ENCODE results near the gene TMEM231. TPM values are rescaled to one million over a fixed set of nuclear protein-coding genes. Genes with fewer than 3 reads are reported as not detected.
"Not testable (repeated sequence)": the region's sequence is repeated elsewhere in the genome, so short reads cannot be mapped to it uniquely, and the experiment has no call there.

The TMEM231 gene
- total RNA-seq, 2 experiments from 2014 or later: 2.1 to 2.3 TPM

GRCh38 chr16:75501359-75501758 is 54.7 kb downstream of the TMEM231 start:
- Mint-ChIP-seq H3K9me3 (ENCODE audit: insufficient read depth) (no peaks in the 10 kb centered on the region), H3K27me3 (ENCODE audit: low read depth) (peaks cover 16% of the 10 kb centered on the region), H3K27ac (no peak overlapping the region), H3K36me3 (ENCODE audit: low read depth) (no peaks in the 10 kb centered on the region), H3K4me1 (ENCODE audit: low read depth) (no peaks in the 10 kb centered on the region), H3K4me3 (no peak overlapping the region)
- ATAC-seq (no peak), DNase-seq (no peak)
- CTCF ChIA-PET: no interaction called here
- POLR2A ChIA-PET: no interaction called here

- POLR2A ChIA-PET; H3K4me3 Mint-ChIP-seq; H3K27ac Mint-ChIP-seq; H3K36me3 Mint-ChIP-seq (ENCODE audit: low read depth); H3K4me1 Mint-ChIP-seq (ENCODE audit: low read depth); CTCF ChIA-PET; H3K9me3 Mint-ChIP-seq (ENCODE audit: insufficient read depth); DNase-seq; ATAC-seq: not testable (repeated sequence)
- H3K27me3 Mint-ChIP-seq (ENCODE audit: low read depth): peaks cover 21% of the 10 kb centered on the region
Observed at GRCh38 chr16:75498605-75499322, 57.3 kb downstream of the TMEM231 start.

- Mint-ChIP-seq H3K36me3 (ENCODE audit: low read depth) (no peaks in the 10 kb centered on the region), H3K4me3 (no peak overlapping the region), H3K4me1 (ENCODE audit: low read depth) (peaks cover 7% of the 10 kb centered on the region), H3K27me3 (ENCODE audit: low read depth) (peaks cover 24% of the 10 kb centered on the region), H3K9me3 (ENCODE audit: insufficient read depth) (no peaks in the 10 kb centered on the region), H3K27ac (no peak overlapping the region)
- no peak for DNase-seq
- CTCF ChIA-PET: interaction anchor here (0.7 to 2.1 kb wide), 4 partner anchors 19 to 52 kb away, joined by 3 to 6 read pairs (median 4); no protein-coding TSS in a partner anchor
- no peak for ATAC-seq
- POLR2A ChIA-PET: no interaction called here
Observed at GRCh38 chr16:75497558-75497957, 58.5 kb downstream of the TMEM231 start.

- H3K4me1 Mint-ChIP-seq (ENCODE audit: low read depth): peaks cover 7% of the 10 kb centered on the region
- H3K27ac Mint-ChIP-seq: no peak within 1 kb of the TSS
Observed at GRCh38 chr16:75495076-75495674, 60.9 kb downstream of the TMEM231 start, which contains the start of gene CHST6. Gene CHST6 (minus strand): TSS chr16:75495441. CDS start chr16:75479828, 15,613 bp downstream.

GRCh38 chr16:75494661-75495075 is 61.4 kb downstream of the TMEM231 start:
- Mint-ChIP-seq H3K4me1 (ENCODE audit: low read depth) (peaks cover 7% of the 10 kb centered on the region), H3K36me3 (ENCODE audit: low read depth) (no peaks in the 10 kb centered on the region), H3K27me3 (ENCODE audit: low read depth) (peaks cover 21% of the 10 kb centered on the region), H3K9me3 (ENCODE audit: insufficient read depth) (no peaks in the 10 kb centered on the region), H3K4me3 (peak overlapping the region; percentile 36), H3K27ac (no peak overlapping the region)
- ChIA-PET POLR2A (interaction anchor here (0.8 kb wide), 1 partner anchor 127 kb away, joined by 3 read pairs; no protein-coding TSS in a partner anchor), CTCF (interaction anchor here (1.1 to 2.2 kb wide), 3 partner anchors 22 to 29 kb away, joined by 3 to 14 read pairs (median 4); no protein-coding TSS in a partner anchor)
- DNase-seq (no peak), ATAC-seq (no peak)

More at GRCh38 chr16:75495076-75495674, 60.9 kb downstream of the TMEM231 start, which contains the start of gene CHST6:
- peaks cover 21% of the 10 kb centered on the region for H3K27me3 Mint-ChIP-seq (ENCODE audit: low read depth)
- DNase-seq: peak; percentile 37
- H3K36me3 Mint-ChIP-seq (ENCODE audit: low read depth): no peaks in the 10 kb centered on the region
- POLR2A ChIA-PET: interaction anchor here (0.8 kb wide), 1 partner anchor 126 kb away, joined by 3 read pairs; no protein-coding TSS in a partner anchor
- peak within 1 kb of the TSS; percentile 36 for H3K4me3 Mint-ChIP-seq
- H3K9me3 Mint-ChIP-seq (ENCODE audit: insufficient read depth): no peaks in the 10 kb centered on the region
- CTCF ChIA-PET: interaction anchor here (1.1 to 2.2 kb wide), 3 partner anchors 22 to 30 kb away, joined by 3 to 14 read pairs (median 4); no protein-coding TSS in a partner anchor
- peak; percentile 87 for ATAC-seq

GRCh38 chr16:75494184-75494583 is 61.9 kb downstream of the TMEM231 start:
- no peaks in the 10 kb centered on the region for H3K9me3 Mint-ChIP-seq (ENCODE audit: insufficient read depth)
- DNase-seq: no peak
- ChIA-PET POLR2A (no interaction called here), CTCF (interaction anchor here (2.2 kb wide), 1 partner anchor 23 kb away, joined by 14 read pairs; no protein-coding TSS in a partner anchor)
- H3K4me3 Mint-ChIP-seq: peak overlapping the region; percentile 36
- peaks cover 7% of the 10 kb centered on the region for H3K4me1 Mint-ChIP-seq (ENCODE audit: low read depth)
- no peak overlapping the region for H3K27ac Mint-ChIP-seq
- no peaks in the 10 kb centered on the region for H3K36me3 Mint-ChIP-seq (ENCODE audit: low read depth)
- no peak for ATAC-seq
- peaks cover 21% of the 10 kb centered on the region for H3K27me3 Mint-ChIP-seq (ENCODE audit: low read depth)

GRCh38 chr16:75491876-75492275 is 64.2 kb downstream of the TMEM231 start:
- no peaks in the 10 kb centered on the region for H3K36me3 Mint-ChIP-seq (ENCODE audit: low read depth)
- POLR2A ChIA-PET: no interaction called here
- H3K4me3 Mint-ChIP-seq: no peak overlapping the region
- peak; percentile 41 for ATAC-seq
- no peaks in the 10 kb centered on the region for H3K9me3 Mint-ChIP-seq (ENCODE audit: insufficient read depth)
- no peak overlapping the region for H3K27ac Mint-ChIP-seq
- peaks cover 7% of the 10 kb centered on the region for H3K4me1 Mint-ChIP-seq (ENCODE audit: low read depth)
- no peak for DNase-seq
- CTCF ChIA-PET: interaction anchor here (1.2 kb wide), 1 partner anchor 14 kb away, joined by 3 read pairs; no protein-coding TSS in a partner anchor
- peaks cover 22% of the 10 kb centered on the region for H3K27me3 Mint-ChIP-seq (ENCODE audit: low read depth)

GRCh38 chr16:75488322-75488721 is 67.7 kb downstream of the TMEM231 start:
- DNase-seq (no peak), ATAC-seq (no peak)
- H3K36me3 Mint-ChIP-seq (ENCODE audit: low read depth): no peaks in the 10 kb centered on the region
- peaks cover 12% of the 10 kb centered on the region for H3K27me3 Mint-ChIP-seq (ENCODE audit: low read depth)
- POLR2A ChIA-PET: interaction anchor here (0.6 kb wide), 1 partner anchor 1707 kb away, joined by 3 read pairs; no protein-coding TSS in a partner anchor
- H3K4me1 Mint-ChIP-seq (ENCODE audit: low read depth): no peaks in the 10 kb centered on the region
- CTCF ChIA-PET: interaction anchor here (1.9 kb wide), 1 partner anchor 17 kb away, joined by 7 read pairs; no protein-coding TSS in a partner anchor
- H3K27ac Mint-ChIP-seq: no peak overlapping the region
- H3K9me3 Mint-ChIP-seq (ENCODE audit: insufficient read depth): no peaks in the 10 kb centered on the region
- no peak overlapping the region for H3K4me3 Mint-ChIP-seq

Other genes starting within 250 kb of the TMEM231 start
- 10 to 100 TPM; 38.9 to 41.6 TPM for gene CFDP1, start 122.7 kb downstream of the TMEM231 start, total RNA-seq
- 10 to 100 TPM; 30.2 to 31.1 TPM for gene TMEM170A, start 91.6 kb downstream of the TMEM231 start, total RNA-seq
- not detected for gene CHST6, start 60.8 kb downstream of the TMEM231 start, total RNA-seq
- not detected for gene CHST5, start 20.1 kb downstream of the TMEM231 start, total RNA-seq
- 10 to 100 TPM; 57.3 to 59.6 TPM for gene GABARAPL2, start 10.1 kb upstream of the TMEM231 start, total RNA-seq
- gene ADAT1, start 67.0 kb upstream of the TMEM231 start, total RNA-seq: 10 to 100 TPM; 51.8 to 51.9 TPM
- gene KARS1, start 91.4 kb upstream of the TMEM231 start, total RNA-seq: 100 to 1,000 TPM; 208 TPM
- 10 to 100 TPM; 61.4 to 63.2 TPM for gene TERF2IP, start 91.5 kb upstream of the TMEM231 start, total RNA-seq
- gene CPHXL2, start 120.8 kb upstream of the TMEM231 start, total RNA-seq: not detected
- not detected for gene DUXB, start 145.2 kb upstream of the TMEM231 start, total RNA-seq
- gene CPHXL, start 170.2 kb upstream of the TMEM231 start, total RNA-seq: not detected